Mammary epithelial cell (primary cell): ENCODE data around the gene CIDEA.

Experiments
- CTCF ChIP-seq, 2 donors: IDR thresholded peaks in 1 of 2; conservative IDR thresholded peaks in 1 of 2; 2 replicates each; pipeline ENCODE4 v1.5.1; 2011 to 2012; ENCODE audit warnings: inconsistent platforms in 2 of 2, low read length in 2 of 2, mild to moderate bottlenecking in 2 of 2, control low read depth in 1 of 2, low read depth in 1 of 2; ENCODE audit not compliant: insufficient read depth in 1 of 2; ENCODE audit errors: extremely low read depth in 1 of 2
- EZH2 ChIP-seq: IDR thresholded peaks from 2 replicates; pipeline ENCODE4 v1.6.1; 2012; ENCODE audit warnings: low read length, inconsistent platforms, borderline replicate concordance

GRCh38 chr18:12291690-12292089 is 37.5 kb downstream of the CIDEA start:
- TF ChIP-seq CTCF (conservative IDR thresholded peaks at IDR 0.05 in 1 of 2, IDR thresholded peaks at IDR 0.05 in 1 of 2; ENCODE audit: extremely low read depth in 1 of 2, insufficient read depth in 1 of 2, low read depth in 1 of 2, low read length in 2 of 2) (no peak), EZH2 (no peak)
